ENCODE measurements around the gene COQ9. TPM values are rescaled to one million over a fixed set of nuclear protein-coding genes. Genes with fewer than 3 reads are reported as not detected.
"Not testable (repeated sequence)": the region's sequence is repeated elsewhere in the genome, so short reads cannot be mapped to it uniquely, and the experiment has no call there.

Gene COQ9
- total and polyA plus RNA-seq, 2 of the 4 experiments (the other 2 are of a cell fraction): 57.9 to 58.5 TPM

GRCh38 chr16:57498031-57498430, 50.8 kb downstream of the COQ9 start:
- Histone ChIP-seq H3K9me1 (ENCODE audit: insufficient read depth, low read length) (no peaks in the 10 kb centered on the region), H3K14ac (replicated peaks; ENCODE audit: low read depth, low read length) (no peak overlapping the region), H3K9ac (ENCODE audit: low read depth, low read length) (no peak overlapping the region), H4K20me1 (ENCODE audit: insufficient read depth, low read length) (no peaks in the 10 kb centered on the region), H3K23ac (ENCODE audit: low read depth, low read length) (no peak overlapping the region), H2BK5ac (ENCODE audit: low read depth, low read length, poor library complexity, severe bottlenecking) (no peak overlapping the region), H3K36me3 (ENCODE audit: control insufficient read depth, insufficient read depth, low read length) (no peaks in the 10 kb centered on the region), H3K4me3 (ENCODE audit: insufficient read depth, low read depth, low read length) (no peak overlapping the region), H3K4ac (ENCODE audit: low read depth, low read length) (no peak overlapping the region), H3K4me1 (ENCODE audit: control insufficient read depth, insufficient read depth, low read length) (no peaks in the 10 kb centered on the region), H4K8ac (ENCODE audit: low read depth in 2 of 2, low read length in 2 of 2) (no peak overlapping the region), H2BK15ac (ENCODE audit: low read depth, low read length) (no peak overlapping the region), H3K18ac (ENCODE audit: low read depth, low read length) (no peak overlapping the region), H3K4me2 (ENCODE audit: low read depth, low read length) (no peak overlapping the region), H3K27ac (ENCODE audit: insufficient read depth, low read length) (no peak overlapping the region), H3K79me1 (ENCODE audit: low read depth in 1 of 2, low read length in 2 of 2) (no peaks in the 10 kb centered on the region), H2BK20ac (ENCODE audit: low read depth, low read length) (no peak overlapping the region), H2AK9ac (replicated peaks; ENCODE audit: low read depth, low read length, poor library complexity) (no peak overlapping the region), H2BK120ac (ENCODE audit: low read depth, low read length) (no peak overlapping the region), H4K91ac (ENCODE audit: insufficient read depth, low read depth, low read length) (no peak overlapping the region), H3K9me3 (ENCODE audit: control insufficient read depth, insufficient read depth, low read length) (no peaks in the 10 kb centered on the region), H3K27me3 (ENCODE audit: control insufficient read depth, insufficient read depth, low read length) (peaks cover 51% of the 10 kb centered on the region), H2AFZ (replicated peaks; ENCODE audit: low read length, poor library complexity) (no peak overlapping the region), H4K5ac (ENCODE audit: low read depth, low read length) (no peak overlapping the region), H2AK5ac (ENCODE audit: low read depth, low read length) (no peak overlapping the region), H3K56ac (ENCODE audit: extremely low read depth, insufficient read depth, low read length) (no peak overlapping the region)
- no peak for ATAC-seq (ENCODE audit: low read depth)
- POLR2A ChIA-PET (ENCODE audit: unreplicated experiment): no interaction called here
- WGBS, 2 experiments (ENCODE audit: extremely low coverage in 2 of 2, insufficient read length in 1 of 2): no CpG with 5 or more reads among the region's 4 CpGs
- in situ Hi-C loops (cut with MboI; ENCODE audit: low sequenced_read_pairs): no loop called here
- no TSS peak for BruUV-seq (replicated peaks)
- TF ChIP-seq ELK1 (IDR thresholded peaks at IDR 0.05; ENCODE audit: borderline replicate concordance, low read depth, low read length) (no peak), CHD1 (IDR thresholded peaks at IDR 0.05; ENCODE audit: low read depth, low read length) (no peak), NFE2L2 (IDR thresholded peaks at IDR 0.05; ENCODE audit: low read depth, low read length) (no peak), MAFK (IDR thresholded peaks at IDR 0.05; ENCODE audit: low read depth, low read length) (no peak), BHLHE40 (IDR thresholded peaks at IDR 0.05; ENCODE audit: low read depth, low read length) (no peak)
- intact Hi-C loops (cut with micrococcal nuclease): no loop called here
- DNase-seq: no peak
- dilution Hi-C loops (cut with HindIII; ENCODE audit: low sequenced_read_pairs, unreplicated experiment): no loop called here
- CTCF ChIA-PET: no interaction called here

DNA sequence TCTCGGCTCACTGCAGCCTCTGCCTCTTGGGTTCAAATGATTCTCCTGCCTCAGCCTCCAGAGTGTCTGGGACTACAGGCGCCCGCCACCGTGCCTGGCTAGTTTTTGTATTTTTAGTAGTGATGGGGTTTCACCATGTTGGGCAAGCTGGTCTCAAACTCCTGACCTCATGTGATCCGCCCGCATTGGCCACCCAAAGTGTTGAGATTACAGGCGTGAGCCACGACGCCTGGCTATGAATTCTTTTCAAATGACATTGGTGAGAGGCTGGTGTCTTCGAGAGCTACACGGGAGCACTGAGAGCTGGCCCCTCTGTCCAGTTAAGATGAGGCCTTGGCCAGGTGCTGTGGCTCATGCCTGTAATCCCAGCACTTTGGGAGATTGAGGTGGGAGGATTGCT, 52.7 kb downstream of the COQ9 start:
- DNase-seq; dilution Hi-C loops (cut with HindIII; ENCODE audit: low sequenced_read_pairs, unreplicated experiment); H3K36me3 ChIP-seq (ENCODE audit: control insufficient read depth, insufficient read depth, low read length); H2BK120ac ChIP-seq (ENCODE audit: low read depth, low read length); ATAC-seq (ENCODE audit: low read depth); H4K8ac ChIP-seq (ENCODE audit: low read depth in 2 of 2, low read length in 2 of 2); H3K4ac ChIP-seq (ENCODE audit: low read depth, low read length); BruUV-seq (replicated peaks); H2AFZ ChIP-seq (replicated peaks; ENCODE audit: low read length, poor library complexity); H2BK20ac ChIP-seq (ENCODE audit: low read depth, low read length); H3K79me1 ChIP-seq (ENCODE audit: low read depth in 1 of 2, low read length in 2 of 2); H4K5ac ChIP-seq (ENCODE audit: low read depth, low read length); H2AK5ac ChIP-seq (ENCODE audit: low read depth, low read length); H4K20me1 ChIP-seq (ENCODE audit: insufficient read depth, low read length); H3K9me1 ChIP-seq (ENCODE audit: insufficient read depth, low read length); H2BK15ac ChIP-seq (ENCODE audit: low read depth, low read length); POLR2A ChIA-PET (ENCODE audit: unreplicated experiment); intact Hi-C loops (cut with micrococcal nuclease); H3K18ac ChIP-seq (ENCODE audit: low read depth, low read length); H2AK9ac ChIP-seq (replicated peaks; ENCODE audit: low read depth, low read length, poor library complexity); H3K9me3 ChIP-seq (ENCODE audit: control insufficient read depth, insufficient read depth, low read length); H3K4me1 ChIP-seq (ENCODE audit: control insufficient read depth, insufficient read depth, low read length); CTCF ChIA-PET; H3K56ac ChIP-seq (ENCODE audit: extremely low read depth, insufficient read depth, low read length); H3K23ac ChIP-seq (ENCODE audit: low read depth, low read length); H4K91ac ChIP-seq (ENCODE audit: insufficient read depth, low read depth, low read length); in situ Hi-C loops (cut with MboI; ENCODE audit: low sequenced_read_pairs); H3K27ac ChIP-seq (ENCODE audit: insufficient read depth, low read length); H3K4me2 ChIP-seq (ENCODE audit: low read depth, low read length); H3K4me3 ChIP-seq (ENCODE audit: insufficient read depth, low read depth, low read length); H3K14ac ChIP-seq (replicated peaks; ENCODE audit: low read depth, low read length); H2BK5ac ChIP-seq (ENCODE audit: low read depth, low read length, poor library complexity, severe bottlenecking); H3K9ac ChIP-seq (ENCODE audit: low read depth, low read length): not testable (repeated sequence)
- H3K27me3 ChIP-seq (ENCODE audit: control insufficient read depth, insufficient read depth, low read length): peaks cover 64% of the 10 kb centered on the region
- WGBS, 2 experiments (ENCODE audit: extremely low coverage in 2 of 2, insufficient read length in 1 of 2): 73% methylated on average over 3 of the region's 11 CpGs; no CpG with 5 or more reads in 1 of the 2 experiments
